GM10248 (cell line): ENCODE results near the gene ZC3H7A.

Source experiments
- CTCF ChIA-PET: fragments of 300-600 bp; sonication (Branson Sonifier 250); formaldehyde crosslinking; extraction: SDS; loops from one replicate; lab custom pipeline; 2021; ENCODE audit warnings: antibody characterized with exemption; lab: Yijun Ruan, JAX
- POLR2A ChIA-PET: fragments of 350-650 bp; sonication (Branson Sonifier 250); formaldehyde crosslinking; extraction: SDS; loops from one replicate; lab custom pipeline; 2020; ENCODE audit warnings: antibody characterized with exemption; lab: Yijun Ruan, JAX
- DNase-seq: peaks from one replicate; pipeline ENCODE4 v3.0.0; 2012; ENCODE audit errors: extremely low spot score
- CTCF ChIP-seq: IDR thresholded peaks from 2 replicates; pipeline ENCODE4 v1.5.1; 2012; ENCODE audit warnings: mild to moderate bottlenecking, low read depth; ENCODE audit errors: extremely low read depth, missing control alignments, control extremely low read depth

Gene ZC3H7A

GRCh38 chr16:11719762-11720161 is 77.3 kb downstream of the ZC3H7A start:
- TF ChIP-seq CTCF = no peak
- ChIA-PET POLR2A (no interaction called here), CTCF (interaction anchor here (0.7 to 1.5 kb wide), 4 partner anchors 10 to 324 kb away, joined by 3 to 4 read pairs (median 3); no protein-coding TSS in a partner anchor)
- DNase-seq = no peak

DNA sequence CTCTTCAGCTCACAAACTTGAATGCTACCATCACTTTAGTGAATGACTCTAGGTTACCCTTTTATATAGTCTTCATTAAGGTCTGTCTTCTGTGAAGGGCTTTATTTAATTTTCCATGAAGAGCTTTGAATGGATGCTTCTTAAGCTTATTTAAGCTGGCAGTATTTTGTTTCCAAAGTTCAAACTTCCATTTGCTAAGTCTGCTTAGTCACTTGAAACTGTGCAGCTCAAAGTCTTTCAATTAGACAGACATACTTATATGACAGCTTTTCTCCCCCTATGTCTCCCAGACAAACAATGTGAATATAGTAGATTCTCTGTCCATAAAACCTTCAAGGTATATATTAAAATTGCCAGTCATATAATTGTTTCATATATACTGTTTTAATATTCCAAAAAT is 77.9 kb downstream of the ZC3H7A start:
- ChIA-PET POLR2A (no interaction called here), CTCF (interaction anchor here (1.0 to 2.4 kb wide), 5 partner anchors 12 to 323 kb away, joined by 3 to 6 read pairs (median 3); no protein-coding TSS in a partner anchor)
- DNase-seq = no peak
- no peak for TF ChIP-seq CTCF

DNA sequence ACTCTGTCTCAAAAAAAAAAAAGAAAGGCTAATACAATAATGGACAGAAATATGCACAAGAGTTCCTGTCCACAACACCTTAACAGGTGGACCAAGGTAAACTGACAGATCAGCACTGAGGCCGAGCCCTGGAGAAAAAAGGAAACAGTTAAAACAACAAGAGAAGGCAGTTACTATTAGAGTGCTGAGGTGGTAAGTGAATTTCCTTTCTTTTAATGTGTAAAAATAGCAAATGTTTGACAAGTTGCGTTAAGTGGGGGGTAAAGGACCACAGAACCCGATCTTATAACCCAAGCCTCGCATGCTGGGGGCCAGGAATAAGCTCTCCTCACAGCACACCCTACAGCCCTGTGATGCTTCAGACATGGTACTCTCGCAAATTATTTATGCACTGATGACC is 79.2 kb downstream of the ZC3H7A start:
- ChIA-PET POLR2A (no interaction called here), CTCF (interaction anchor here (0.7 to 2.4 kb wide), 4 partner anchors 14 to 186 kb away, joined by 3 to 6 read pairs (median 3); no protein-coding TSS in a partner anchor)
- no peak for TF ChIP-seq CTCF
- DNase-seq = no peak

- no peak for DNase-seq
- CTCF ChIA-PET = interaction anchor here (1.2 to 4.3 kb wide), 5 partner anchors 9 to 320 kb away, joined by 4 to 23 read pairs (median 13); no protein-coding TSS in a partner anchor
- no peak for TF ChIP-seq CTCF
- POLR2A ChIA-PET = no interaction called here
Observed at GRCh38 chr16:11716336-11716735, 80.7 kb downstream of the ZC3H7A start.

GRCh38 chr16:11715246-11715947 is 81.7 kb downstream of the ZC3H7A start:
- ChIA-PET POLR2A (interaction anchor here (0.7 kb wide), 1 partner anchor 35 kb away, joined by 3 read pairs; no protein-coding TSS in a partner anchor), CTCF (interaction anchor here (0.7 to 4.3 kb wide), 27 partner anchors 9 to 761 kb away, joined by 3 to 27 read pairs (median 8); partner anchors contain the start of gene LITAF)
- TF ChIP-seq CTCF = no peak
- DNase-seq = peak; percentile 60

- POLR2A ChIA-PET = interaction anchor here (0.5 kb wide), 1 partner anchor 23 kb away, joined by 5 read pairs; no protein-coding TSS in a partner anchor
- DNase-seq = no peak
- no peak for TF ChIP-seq CTCF
- CTCF ChIA-PET = interaction anchor here (0.9 to 2.1 kb wide), 6 partner anchors 10 to 748 kb away, joined by 3 to 10 read pairs (median 4); no protein-coding TSS in a partner anchor
Observed at GRCh38 chr16:11712122-11712521, 84.9 kb downstream of the ZC3H7A start.
